ENCODE results near the gene DUSP1. TPM values are rescaled to one million over a fixed set of nuclear protein-coding genes. Genes with fewer than 3 reads are reported as not detected.

DUSP1 gene
- total and polyA plus RNA-seq, 2 of the 13 experiments (the other 11 are each of a cell fraction or from before 2014, with no cell fraction given): 27.1 to 55.5 TPM

DNA sequence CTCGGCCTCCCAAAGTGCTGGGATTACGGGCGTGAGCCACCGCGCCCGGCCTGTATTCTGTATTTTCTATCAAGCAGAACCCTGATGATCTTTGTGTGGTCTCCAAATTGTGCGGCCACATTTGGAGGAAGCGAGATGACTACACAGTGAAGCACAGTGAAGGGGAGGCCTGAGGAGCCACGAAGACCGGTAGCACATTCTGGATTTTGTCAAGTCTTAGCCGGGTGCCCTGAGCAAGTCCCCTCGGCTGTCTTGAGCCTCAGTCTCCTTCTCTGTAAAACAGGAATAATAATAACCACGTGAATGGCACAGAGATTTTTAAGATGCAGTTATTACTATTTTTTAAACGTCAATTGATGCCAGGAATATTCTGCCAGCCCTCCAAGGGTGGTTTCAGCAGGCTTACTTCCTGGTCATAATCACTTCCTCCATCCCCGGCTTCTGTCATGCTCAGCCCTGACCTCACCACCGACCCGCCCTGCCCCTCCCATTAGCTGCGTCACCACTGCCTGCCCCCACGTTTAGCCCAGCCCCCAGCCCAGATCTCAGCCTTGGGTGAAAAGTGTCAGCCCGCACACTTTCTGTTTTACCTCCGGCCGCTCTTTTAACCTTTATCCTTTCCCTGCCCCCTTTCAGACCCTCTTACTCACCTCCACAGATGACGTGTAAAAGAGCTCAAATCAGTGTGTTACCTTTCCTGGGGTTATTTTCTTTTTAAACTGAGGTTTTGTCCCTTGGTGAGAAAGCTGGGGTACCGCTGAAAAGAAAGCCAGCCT, 36.1 kb upstream of the DUSP1 start (continued):
- TF ChIP-seq, protein P1, sequence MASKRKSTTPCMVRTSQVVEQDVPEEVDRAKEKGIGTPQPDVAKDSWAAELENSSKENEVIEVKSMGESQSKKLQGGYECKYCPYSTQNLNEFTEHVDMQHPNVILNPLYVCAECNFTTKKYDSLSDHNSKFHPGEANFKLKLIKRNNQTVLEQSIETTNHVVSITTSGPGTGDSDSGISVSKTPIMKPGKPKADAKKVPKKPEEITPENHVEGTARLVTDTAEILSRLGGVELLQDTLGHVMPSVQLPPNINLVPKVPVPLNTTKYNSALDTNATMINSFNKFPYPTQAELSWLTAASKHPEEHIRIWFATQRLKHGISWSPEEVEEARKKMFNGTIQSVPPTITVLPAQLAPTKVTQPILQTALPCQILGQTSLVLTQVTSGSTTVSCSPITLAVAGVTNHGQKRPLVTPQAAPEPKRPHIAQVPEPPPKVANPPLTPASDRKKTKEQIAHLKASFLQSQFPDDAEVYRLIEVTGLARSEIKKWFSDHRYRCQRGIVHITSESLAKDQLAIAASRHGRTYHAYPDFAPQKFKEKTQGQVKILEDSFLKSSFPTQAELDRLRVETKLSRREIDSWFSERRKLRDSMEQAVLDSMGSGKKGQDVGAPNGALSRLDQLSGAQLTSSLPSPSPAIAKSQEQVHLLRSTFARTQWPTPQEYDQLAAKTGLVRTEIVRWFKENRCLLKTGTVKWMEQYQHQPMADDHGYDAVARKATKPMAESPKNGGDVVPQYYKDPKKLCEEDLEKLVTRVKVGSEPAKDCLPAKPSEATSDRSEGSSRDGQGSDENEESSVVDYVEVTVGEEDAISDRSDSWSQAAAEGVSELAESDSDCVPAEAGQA (IDR thresholded peaks at IDR 0.05; ENCODE audit: low read depth): peak; percentile 76; the same call in 1 of the 2 replicates
- TF ChIP-seq, protein P1 (CRISPR knock-in tag; IDR thresholded peaks at IDR 0.05; ENCODE audit: borderline replicate concordance): no peak
- TF ChIP-seq YEATS2 (CRISPR knock-in tag; IDR thresholded peaks at IDR 0.05; ENCODE audit: borderline replicate concordance) (no peak), ZSCAN21 (CRISPR knock-in tag; IDR thresholded peaks at IDR 0.05; ENCODE audit: borderline replicate concordance) (no peak), ZNF292 (CRISPR knock-in tag; IDR thresholded peaks at IDR 0.05; ENCODE audit: borderline replicate concordance, low read depth) (no peak), ZNF563 (CRISPR knock-in tag; IDR thresholded peaks at IDR 0.05) (no peak), ATF7 (IDR thresholded peaks at IDR 0.05) (no peak; the same call in 1 of the 2 replicates), ATF7 (CRISPR knock-in tag; IDR thresholded peaks at IDR 0.05) (0 out of 2 replicates have a peak, but pooled peaks have one; percentile 35), SIN3B (IDR thresholded peaks at IDR 0.05; ENCODE audit: low read length) (no peak), ZNF7 (CRISPR knock-in tag; IDR thresholded peaks at IDR 0.05) (no peak), ZNF274 (CRISPR knock-in tag; IDR thresholded peaks at IDR 0.05) (no peak), ZNF24 (IDR thresholded peaks at IDR 0.05) (no peak), ARNT (IDR thresholded peaks at IDR 0.05) (no peak), ZFAT (CRISPR knock-in tag; conservative IDR thresholded peaks at IDR 0.05) (no peak), NCOA1 (CRISPR knock-in tag; IDR thresholded peaks at IDR 0.05) (no peak), ZNF235 (CRISPR knock-in tag; IDR thresholded peaks at IDR 0.05; ENCODE audit: borderline replicate concordance) (no peak), NFE2 (CRISPR knock-in tag; IDR thresholded peaks at IDR 0.05) (no peak), ZNF556 (CRISPR knock-in tag; IDR thresholded peaks at IDR 0.05; ENCODE audit: borderline replicate concordance) (peak; percentile 37; the same call in 1 of the 2 replicates), NCOR1 (IDR thresholded peaks at IDR 0.05; ENCODE audit: borderline replicate concordance, low read length) (0 out of 2 replicates have a peak, but pooled peaks have one; percentile 20)
- TF ChIP-seq, protein P2, sequence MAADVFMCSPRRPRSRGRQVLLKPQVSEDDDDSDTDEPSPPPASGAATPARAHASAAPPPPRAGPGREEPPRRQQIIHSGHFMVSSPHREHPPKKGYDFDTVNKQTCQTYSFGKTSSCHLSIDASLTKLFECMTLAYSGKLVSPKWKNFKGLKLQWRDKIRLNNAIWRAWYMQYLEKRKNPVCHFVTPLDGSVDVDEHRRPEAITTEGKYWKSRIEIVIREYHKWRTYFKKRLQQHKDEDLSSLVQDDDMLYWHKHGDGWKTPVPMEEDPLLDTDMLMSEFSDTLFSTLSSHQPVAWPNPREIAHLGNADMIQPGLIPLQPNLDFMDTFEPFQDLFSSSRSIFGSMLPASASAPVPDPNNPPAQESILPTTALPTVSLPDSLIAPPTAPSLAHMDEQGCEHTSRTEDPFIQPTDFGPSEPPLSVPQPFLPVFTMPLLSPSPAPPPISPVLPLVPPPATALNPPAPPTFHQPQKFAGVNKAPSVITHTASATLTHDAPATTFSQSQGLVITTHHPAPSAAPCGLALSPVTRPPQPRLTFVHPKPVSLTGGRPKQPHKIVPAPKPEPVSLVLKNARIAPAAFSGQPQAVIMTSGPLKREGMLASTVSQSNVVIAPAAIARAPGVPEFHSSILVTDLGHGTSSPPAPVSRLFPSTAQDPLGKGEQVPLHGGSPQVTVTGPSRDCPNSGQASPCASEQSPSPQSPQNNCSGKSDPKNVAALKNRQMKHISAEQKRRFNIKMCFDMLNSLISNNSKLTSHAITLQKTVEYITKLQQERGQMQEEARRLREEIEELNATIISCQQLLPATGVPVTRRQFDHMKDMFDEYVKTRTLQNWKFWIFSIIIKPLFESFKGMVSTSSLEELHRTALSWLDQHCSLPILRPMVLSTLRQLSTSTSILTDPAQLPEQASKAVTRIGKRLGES (CRISPR knock-in tag; IDR thresholded peaks at IDR 0.05; ENCODE audit: borderline replicate concordance): no peak
- TF ChIP-seq, protein P3, sequence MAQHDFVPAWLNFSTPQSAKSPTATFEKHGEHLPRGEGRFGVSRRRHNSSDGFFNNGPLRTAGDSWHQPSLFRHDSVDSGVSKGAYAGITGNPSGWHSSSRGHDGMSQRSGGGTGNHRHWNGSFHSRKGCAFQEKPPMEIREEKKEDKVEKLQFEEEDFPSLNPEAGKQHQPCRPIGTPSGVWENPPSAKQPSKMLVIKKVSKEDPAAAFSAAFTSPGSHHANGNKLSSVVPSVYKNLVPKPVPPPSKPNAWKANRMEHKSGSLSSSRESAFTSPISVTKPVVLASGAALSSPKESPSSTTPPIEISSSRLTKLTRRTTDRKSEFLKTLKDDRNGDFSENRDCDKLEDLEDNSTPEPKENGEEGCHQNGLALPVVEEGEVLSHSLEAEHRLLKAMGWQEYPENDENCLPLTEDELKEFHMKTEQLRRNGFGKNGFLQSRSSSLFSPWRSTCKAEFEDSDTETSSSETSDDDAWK (CRISPR knock-in tag; IDR thresholded peaks at IDR 0.05): no peak
